GM18870 (cell line): ENCODE measurements around the gene B4GALT1.

Source experiments
- ATAC-seq: cut with Tn5 transposase; IDR thresholded peaks from one replicate; pipeline ENCODE4 v1.9.1; 2021; ENCODE audit warnings: moderate library complexity; ENCODE audit not compliant: unreplicated experiment

B4GALT1 gene, protein sequence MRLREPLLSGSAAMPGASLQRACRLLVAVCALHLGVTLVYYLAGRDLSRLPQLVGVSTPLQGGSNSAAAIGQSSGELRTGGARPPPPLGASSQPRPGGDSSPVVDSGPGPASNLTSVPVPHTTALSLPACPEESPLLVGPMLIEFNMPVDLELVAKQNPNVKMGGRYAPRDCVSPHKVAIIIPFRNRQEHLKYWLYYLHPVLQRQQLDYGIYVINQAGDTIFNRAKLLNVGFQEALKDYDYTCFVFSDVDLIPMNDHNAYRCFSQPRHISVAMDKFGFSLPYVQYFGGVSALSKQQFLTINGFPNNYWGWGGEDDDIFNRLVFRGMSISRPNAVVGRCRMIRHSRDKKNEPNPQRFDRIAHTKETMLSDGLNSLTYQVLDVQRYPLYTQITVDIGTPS

DNA sequence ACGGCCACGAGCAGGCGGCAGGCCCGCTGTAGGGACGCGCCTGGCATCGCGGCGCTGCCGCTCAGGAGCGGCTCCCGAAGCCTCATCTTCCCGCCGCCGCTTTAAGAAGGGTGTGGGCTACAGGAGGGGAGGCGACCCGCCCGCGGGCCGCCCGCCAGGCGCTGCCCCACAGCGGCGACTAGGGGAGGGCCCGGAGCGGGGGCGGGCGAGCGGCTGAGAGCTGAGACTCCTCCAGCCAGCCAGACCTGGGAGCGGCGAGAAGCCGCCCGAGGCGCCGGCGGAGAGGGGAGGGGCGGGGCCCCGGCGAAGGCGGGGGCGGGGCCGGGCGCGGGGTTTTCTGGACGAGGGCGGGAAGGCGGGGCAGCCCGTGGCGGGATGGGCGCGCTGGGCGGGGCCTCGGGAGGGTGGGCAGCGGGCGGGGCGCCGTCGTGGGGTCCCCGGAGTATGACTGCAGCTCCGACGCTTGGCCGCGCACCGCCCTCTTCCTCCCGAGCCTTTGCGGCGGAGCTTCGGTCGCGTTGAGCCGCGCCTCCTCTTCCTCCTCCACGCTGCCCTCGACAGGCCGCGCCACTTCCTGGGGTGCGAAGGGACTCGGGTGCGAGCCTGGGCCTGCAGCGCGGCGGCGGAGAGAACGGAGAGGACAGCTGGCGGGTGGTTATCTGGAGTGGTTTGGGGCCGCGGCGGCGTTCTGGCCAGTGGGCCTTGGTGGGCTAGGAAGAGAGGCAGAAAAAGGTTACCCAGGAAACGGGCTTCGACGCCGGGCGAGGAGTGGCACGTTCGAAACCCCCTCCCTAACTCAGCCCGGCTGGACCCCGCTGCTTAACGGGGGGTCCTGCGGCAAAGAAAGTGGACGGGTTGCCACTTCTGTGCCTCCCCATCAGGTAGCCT, at the start of gene B4GALT1:
Gene B4GALT1 (minus strand): TSS at position 253 of the 888 bp plus-strand sequence. CDS start 167 bp downstream, at position 86.
- ATAC-seq, result peak; percentile 33

DNA sequence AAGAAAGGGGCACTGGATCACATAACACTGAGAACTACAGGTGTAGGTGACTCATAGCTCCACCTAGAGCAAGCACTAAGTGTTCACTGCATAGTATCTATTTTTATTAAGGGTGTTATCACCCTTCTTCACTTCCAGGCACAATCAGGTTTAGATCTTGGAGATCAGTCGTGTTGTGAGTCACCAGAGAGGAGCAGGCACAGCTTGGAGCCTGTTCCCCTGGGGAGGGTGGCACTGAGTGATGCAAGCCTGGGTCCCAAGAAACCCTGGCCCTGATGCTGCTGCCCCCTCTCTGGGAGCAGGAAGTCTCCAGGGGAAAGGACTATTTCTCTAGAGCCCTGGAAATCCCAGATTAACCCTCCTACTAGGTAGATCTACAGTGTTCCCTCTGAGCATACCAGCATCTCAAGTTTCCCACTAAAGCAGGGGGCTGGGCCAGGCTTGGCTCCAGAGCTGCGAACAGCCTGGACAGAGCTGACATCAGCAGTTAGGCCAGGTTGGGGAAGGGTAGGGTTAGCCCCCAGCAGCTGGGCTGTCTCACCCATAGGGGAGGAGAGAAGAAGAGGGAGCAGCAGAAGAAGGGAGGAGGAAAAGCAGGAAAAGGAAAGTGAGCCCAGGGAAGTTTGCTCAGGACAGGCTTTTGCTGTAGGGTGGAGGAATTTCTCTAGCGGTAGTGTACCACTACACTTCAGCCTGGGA, 44.7 kb upstream of the B4GALT1 start:
- ATAC-seq, result no peak

DNA sequence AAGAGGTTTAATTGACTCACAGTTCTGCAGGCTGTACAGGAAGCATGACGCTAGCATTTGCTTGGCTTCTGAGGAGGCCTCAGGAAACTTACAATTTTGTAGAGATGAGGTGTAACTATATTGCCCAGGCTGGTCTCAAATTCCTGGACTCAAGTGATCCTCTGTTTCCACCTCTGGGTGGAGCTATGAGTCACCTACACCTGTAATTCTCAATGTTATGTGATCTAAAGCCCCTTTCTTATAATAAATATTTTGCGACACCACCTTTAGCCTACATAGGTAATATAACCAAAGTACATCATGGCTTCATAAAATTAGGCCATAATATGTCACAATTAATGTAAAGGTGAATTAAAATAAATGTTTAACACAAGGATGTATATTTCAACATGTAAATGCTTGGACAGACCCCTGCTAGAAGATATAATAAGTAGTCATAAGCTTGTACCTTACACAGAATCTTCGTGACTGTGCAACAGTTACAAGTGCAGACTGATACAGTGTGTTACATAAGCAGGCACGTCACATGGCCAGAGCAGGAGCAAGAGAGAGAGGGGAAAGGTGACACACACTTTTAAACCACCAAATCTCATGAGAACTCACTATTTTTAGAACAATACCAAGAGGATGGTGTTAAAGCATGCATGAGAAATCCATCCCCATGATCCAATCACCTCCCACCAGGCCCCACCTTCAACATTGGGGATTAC, 43.0 kb upstream of the B4GALT1 start:
- ATAC-seq, result no peak

DNA sequence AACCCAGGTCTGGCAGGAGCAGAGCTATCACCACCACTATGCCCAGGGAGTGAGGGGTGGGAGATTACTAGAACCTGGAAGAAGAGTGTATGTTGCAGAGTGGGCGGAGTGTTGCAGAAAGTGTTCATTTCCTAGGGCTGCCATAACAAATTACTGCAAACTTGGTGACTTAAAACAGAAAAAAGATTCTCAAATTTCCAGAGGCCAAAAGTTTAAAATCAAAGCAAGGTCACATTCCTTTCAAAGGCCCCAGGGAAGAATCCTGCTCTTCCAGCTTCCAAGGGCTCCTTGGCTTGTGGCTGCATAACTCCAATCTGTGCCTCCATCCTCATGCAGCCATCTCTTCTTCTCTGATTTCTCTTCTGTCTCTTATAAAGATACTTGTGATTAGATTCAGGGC, 42.3 kb upstream of the B4GALT1 start:
- no peak for ATAC-seq

DNA sequence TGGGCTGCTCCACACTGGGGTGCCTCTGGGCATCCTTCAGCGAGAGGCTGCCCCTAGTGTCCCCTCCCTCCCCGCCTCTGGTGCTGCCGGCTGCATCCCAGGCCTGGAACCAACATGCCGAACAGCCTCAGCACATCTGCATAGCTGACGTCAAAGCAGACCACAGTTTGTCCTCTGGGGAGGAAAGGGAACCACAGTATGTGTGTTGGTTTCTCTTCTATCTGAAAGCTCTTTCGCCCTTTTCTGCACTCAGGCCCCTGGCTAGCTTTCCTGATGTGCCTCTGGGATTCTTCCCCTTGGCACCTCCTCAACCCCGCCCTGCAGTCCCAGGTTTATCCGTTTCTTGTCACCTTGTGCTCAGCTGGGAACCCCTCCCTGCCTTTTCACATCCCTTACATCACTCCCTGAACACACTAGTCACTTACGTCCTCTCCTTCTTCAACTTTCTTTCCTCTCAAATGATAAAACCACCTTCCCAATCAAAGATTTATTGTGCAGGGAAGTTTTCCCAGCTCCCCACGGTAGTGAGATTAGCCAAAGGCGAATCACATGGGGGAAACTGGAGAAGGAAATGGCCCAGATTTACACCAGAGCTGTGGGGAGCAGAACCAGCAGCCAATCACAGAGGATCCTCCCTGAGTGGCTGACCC, 35.5 kb upstream of the B4GALT1 start:
- ATAC-seq, result peak; percentile 99

DNA sequence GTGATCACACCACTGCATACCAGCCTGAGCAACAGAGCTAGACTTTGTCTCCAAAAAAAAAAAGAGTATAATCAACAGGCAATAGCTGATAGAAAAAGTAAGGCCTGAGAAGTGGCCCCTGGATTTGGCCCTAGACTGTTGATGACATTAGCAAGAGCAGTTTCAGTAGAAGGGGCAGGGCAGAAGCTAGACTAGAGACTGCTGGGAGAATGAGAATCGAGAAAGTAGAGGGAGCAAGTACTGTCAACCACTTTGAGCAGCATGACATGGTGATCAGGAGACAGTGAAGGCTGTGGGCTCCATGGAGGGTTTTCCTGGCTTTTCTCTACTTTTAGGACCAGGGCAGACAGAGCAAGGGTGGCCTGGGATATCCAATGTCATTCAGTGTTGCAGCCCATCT, 34.9 kb upstream of the B4GALT1 start:
- ATAC-seq, result peak; percentile 23

DNA sequence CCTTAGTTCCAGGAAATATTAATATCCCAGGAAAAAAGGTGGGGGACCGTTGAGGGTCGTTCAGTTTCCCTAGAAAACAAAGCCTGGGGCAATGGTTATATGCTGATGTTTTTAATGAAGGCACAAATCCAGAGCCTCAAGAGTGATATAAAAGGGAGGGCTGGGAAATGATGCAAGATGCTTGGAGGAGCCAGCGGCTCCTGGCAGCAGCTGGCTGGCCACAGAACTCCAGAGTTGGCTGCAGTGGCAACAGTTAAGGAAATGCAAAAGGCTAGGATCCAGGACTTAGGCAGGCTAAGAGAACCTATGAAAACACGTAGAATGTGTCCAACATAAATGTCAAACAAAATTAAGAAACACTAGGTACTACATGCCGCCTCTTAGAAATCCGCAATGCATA, 31.0 kb upstream of the B4GALT1 start:
- no peak for ATAC-seq

DNA sequence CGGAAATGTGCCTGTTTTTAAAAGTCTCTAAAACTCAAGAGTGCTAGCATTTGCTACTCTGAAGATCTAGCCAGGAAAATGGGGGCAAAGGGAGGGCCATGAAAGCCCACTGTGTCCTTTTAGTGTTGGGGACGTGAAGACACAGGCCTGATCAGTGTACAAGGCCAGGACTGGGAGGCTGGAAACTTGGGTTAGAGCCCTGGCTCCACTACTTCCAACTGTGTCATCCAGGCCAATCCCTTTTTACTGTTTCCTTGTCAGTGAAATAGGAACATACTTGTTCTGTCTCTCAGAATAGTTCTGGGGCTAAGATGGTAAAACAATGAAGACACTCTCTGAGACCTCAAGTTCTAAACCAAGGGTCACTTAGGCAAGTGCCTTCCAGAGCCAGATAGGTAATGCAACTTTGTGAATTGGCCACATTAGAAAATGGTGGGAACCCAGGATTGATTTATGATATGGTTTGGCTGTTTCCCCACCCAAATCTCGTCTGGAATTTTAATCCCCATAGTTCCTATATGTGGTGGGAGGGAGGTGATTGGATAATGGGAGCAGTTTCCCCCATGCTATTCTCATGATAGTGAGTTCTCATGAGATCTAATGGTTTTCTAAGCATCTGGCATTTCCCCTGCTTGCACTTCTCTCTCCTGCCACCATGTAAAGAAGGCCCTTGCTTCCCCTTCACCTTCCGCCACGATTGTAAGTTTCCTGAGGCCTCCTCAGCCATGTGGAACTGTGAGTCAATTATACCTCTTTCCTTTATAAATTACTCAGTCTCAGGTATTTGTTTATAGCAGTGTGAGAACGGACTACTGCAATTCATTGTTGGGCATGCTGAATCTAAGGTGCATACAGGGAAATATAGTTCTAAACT, 30.4 kb upstream of the B4GALT1 start:
- no peak for ATAC-seq

DNA sequence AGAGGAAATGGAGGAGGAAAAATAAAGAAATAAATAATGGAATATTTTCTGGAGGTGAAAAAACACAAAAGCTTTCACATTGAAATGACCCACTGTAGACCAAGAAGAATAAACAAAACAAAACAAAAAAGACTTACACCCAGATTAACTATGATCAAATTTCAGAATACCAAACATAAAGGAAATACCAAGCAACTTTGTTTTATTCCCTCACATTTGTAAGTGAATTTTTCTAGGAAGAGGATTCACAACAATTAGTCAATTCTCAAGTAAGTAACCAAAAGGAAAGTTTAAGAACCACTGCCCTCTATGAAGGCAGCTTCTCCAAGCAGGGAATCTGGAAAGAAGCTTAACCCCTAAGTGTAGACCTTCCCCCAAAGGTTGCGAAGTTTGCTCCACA, 29.6 kb upstream of the B4GALT1 start:
- ATAC-seq, result no peak

DNA sequence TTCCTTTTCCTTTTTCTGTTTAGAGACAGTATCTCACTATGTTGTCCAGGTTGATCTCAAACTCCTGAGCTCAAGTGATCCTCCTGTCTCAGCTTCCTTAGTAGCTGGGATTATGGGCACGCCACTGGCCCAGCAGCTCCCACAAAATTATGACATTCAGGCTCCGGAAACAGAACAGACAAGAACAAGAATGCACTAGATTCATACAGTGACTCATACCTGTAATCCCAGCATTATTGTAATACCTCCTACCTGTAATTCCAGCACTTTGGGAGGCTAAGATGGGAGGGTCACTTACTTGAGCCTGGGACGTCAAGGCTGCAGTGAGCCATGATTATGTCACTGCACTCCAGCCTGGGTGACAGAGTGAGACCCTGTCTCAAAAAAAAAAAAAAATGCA, 26.7 kb upstream of the B4GALT1 start:
- no peak for ATAC-seq

DNA sequence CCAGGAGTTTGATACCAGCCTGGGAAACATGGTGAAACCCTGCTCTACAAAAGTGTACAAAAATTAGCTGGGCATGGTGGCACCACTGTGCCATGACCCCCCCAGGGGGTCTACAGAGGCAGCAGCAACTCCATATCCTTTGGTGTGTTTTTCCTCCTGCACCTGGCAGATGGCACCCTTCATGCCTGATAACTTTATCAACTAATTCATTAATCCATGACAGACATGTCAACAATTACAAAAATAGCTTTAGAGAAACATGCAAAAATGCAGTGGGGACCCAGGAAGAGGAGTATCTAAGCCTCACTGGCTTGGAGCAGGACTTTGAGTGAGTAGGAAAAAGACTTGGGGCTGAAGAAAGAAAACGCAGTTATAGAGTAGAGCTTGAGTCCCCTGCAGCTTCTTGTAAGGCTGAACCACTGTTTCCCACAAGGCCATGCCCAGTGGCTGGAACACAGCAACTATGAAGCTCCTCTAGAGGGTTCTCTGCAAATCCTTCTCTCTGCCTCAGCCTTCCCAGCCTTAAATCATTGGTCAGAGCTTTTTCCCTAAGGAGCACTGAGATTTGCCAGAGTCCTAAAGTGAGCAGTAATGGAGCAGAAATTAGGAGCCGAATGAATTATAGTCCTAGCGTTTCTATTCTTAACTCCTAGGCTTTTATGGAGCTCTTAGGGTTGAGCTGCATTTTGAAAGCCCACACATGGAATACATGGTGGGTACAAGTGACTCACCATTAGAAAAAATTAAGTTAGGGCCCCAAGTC, 25.5 kb upstream of the B4GALT1 start:
- ATAC-seq, result no peak

DNA sequence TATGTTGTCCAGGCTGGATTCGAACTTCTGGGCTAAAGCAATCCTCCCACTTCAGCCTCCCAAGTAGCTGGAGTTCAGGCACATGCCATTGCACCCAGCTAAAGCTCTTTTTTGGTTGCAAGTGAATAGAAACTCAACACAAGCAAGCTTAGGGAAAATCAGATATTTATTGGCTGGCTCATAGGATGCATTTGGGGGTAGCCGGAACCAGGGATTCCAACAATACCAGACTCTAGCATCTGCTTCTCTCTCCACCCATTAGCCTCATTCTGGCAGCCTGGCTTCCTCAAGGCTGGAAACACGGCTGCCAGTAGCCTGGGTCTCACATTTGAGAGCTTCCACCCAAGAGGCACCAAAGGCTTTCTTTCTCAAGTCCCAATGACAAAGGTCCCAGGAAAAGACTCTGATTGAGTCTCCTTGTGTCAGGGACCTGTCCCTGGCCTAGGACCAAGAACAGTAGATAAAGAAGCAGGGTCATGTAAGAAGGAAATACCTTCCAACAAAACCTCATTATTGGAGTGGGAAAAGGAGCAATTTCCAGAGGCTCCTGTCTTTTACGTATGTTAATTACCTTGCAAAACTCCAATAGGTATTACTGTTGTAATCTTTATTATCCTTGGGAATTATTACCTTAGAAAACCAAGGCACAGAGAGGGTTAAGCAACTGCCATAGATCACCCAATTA, 23.0 kb upstream of the B4GALT1 start:
- no peak for ATAC-seq

DNA sequence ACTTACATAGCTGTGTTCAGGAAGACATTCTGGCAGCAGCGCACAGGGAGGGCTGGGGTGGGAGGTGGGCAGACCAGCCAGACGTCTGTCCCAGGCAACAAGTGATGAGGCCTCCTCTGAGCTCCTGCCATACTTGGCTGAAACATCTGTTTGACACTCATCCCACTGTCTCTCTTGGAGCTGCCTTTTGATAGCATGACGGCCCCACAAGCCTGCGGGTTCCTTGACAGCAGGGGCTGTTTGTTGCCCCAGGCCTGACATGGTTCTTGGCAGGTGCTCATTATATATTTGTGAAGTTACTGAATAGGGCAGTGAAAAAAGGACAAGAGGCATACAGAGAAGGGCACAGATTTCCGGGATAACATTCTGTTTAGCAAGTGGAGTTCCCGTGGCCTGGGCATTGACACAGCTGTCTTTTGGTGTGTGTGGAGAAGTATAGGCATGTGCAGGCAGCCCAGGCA, 22.2 kb upstream of the B4GALT1 start:
- no peak for ATAC-seq

DNA sequence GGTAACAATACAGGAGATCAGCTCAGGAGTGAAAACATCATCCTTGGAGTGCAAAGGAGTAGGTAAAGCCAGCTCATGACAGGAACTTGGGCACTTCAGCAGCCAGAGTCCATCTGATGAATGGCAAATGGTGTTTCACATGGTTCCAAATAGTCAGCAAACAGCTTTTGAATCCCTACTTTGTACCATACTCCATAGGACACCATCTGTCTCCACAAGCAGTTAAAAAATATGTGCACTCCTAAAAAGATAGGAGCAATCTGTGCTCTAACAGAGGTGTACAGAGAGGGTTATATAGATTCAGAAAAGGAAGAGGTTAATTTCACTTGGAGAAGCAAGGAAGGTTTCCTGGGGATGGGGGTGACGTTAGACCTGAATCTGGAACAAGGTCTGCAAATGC, 21.6 kb upstream of the B4GALT1 start:
- no peak for ATAC-seq

DNA sequence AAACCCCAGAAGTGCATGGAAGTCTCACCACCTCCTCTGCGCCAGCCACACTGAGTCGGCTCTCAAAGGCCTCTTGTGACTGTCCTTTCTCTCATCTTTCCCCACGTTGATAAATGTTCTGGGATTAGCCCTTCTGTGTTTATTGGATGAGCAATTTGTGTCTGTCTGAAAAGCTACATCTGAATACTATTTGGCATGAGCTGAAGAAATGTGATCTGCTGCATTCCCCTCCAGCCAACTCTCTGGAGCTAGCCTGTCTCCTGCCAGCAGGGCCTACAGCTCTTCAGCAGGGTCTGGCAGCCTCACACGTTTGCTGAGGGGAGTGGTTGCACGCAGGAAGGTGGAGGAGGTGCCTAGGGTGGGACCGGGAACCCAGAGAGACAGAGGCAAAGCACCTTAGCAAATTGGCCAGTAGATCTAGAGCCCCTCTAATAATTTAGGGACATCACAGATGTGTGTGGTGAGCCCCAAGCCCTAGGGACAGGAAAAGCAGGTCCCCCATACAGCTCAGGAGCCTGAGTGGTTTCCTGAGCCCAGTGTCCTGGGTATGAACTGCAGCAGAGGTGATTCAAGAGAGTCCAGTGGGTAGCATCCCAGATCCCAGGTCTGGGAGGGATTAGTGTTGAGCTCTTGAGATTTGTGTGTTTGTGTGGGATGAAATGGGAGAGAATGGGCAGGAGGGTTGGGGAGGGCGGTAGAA, 20.5 kb upstream of the B4GALT1 start:
- no peak for ATAC-seq

DNA sequence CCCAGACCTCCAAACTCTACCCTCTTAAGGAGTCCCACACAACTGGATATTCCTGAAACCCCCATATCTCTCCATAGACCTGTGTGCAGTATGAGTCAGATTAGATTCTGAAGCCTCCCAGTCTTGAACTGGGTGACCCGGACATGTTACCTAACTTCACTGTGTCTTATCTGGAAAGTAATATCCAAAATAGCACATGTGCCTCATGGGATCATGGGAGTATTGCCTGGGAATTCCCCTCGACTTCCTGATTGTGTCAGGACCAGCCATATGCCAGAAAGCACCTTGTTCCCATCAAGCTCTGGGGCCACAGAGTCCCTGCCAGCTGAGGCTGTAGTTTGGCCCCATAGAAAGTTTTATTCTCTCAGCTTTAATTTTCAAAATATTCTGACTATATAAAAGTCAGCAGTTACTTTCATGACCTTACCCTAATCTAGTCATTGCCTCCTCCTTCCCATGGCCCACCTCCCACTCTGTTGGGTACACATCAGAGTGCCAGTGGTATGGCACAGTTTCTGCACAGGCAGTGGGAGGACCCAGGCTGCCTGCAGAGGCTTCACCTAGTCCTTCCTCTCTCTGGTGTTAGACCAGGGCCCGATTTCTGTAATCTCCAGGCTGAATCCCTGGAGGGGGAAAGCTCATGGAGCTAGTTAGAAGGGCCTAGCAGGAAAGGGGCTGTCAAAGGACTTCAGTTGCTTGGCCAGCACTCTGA, 19.5 kb upstream of the B4GALT1 start:
- ATAC-seq, result no peak

DNA sequence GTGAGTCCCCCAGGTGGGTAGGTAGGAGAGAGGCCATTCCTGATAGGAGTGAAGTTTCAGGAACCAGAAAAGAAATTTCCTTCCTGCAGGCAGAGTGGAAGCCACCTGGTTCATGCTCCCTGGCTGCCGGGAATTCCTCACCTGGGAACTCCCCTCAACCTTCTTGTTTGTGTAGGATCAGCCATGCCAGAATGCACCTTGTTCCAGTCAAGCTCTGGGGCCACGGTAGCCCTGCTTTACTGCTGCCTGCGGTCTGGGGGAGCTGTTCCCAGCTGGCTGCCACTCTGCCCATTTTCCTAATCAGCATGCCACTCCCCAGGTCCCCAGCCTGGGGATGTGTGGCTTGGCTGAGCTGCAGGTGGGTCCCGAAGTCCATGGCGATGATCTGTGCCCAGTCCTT, 18.7 kb upstream of the B4GALT1 start:
- ATAC-seq, result no peak
